HG03196 (cell line): ENCODE results near the gene NUDT4.
"Not testable (repeated sequence)": the region's sequence is repeated elsewhere in the genome, so short reads cannot be mapped to it uniquely, and the experiment has no call there.

Source experiments
- ATAC-seq: cut with Tn5 transposase; IDR thresholded peaks from one replicate; pipeline ENCODE4 v1.9.1; 2021; ENCODE audit not compliant: unreplicated experiment

NUDT4 gene

DNA sequence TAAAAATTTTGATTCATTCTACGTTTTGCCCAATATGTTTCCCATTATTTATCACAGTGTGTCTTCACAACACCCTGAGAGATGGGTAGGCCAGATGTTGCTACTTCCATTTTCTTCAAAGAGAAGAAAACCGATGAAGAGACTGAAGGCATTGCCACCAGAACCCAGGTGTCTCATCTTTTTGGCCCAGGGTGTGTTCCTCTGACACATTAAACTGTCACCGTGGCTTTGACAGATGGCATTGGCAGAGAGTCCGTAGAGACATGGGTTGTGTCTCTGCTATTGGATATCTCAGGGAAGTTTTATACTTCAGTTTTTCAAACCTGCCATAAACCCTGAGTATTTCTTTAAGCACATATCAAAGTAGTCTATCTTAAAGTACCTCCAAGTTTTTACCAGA is 11.3 kb upstream of the NUDT4 start:
- no peak for ATAC-seq

DNA sequence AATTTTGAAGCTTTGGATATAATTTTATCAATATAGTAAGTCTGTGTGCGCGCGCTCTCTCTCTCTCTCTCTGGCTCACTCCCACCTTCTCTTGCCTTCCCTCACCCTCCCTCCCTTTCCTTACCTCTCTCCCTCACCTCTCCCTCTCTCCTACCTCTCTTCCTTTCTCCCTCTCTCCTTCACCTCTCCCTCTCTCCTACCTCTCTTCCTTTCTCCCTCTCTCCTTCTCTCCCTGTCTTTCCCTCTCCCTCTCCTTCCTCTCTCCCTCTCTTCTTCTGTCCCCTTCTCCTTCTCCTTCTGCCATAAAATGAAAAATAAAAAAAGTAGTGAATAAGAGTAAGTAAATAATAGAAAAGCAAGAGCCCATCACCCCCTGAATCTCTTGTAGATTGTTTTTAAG is 9.0 kb upstream of the NUDT4 start:
- ATAC-seq: no peak

DNA sequence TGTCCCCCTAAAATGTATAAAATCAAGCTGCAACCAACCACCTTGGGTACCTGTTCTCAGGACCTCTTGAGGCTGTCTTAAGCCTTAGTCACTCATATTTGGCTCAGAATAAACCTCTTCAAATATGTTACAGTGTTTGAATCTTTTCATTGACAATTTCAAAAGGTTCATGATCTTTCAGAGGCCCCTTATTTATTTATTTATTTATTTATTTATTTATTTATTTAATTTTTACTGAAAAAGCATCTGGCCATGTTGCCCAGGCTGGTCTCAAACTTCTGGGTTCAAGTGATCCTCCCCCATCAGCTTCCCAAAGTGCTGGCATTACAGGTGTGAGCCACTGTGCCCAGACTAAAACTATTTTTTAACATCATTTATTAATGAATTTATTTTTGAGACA is 8.2 kb upstream of the NUDT4 start:
- ATAC-seq: no peak

DNA sequence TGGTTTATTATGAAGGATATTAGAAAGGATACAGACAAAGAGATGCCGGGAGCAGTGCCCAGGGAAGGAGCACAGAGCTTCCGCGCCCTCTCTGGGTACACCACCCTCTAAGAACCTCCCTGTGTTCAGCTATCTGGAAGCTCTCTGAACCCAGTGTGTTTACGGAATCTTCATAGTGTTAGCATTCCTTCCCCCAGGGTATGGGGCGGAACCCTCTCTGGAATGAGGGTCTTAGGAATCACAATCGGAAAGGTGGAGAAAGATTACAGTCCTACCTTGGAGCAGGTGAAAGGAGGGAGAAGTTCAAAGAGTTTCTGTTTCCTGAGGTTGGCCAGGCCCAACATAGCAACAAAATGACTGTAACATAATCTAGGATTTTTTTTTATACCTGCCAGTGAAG is 6.8 kb upstream of the NUDT4 start:
- ATAC-seq: no peak

DNA sequence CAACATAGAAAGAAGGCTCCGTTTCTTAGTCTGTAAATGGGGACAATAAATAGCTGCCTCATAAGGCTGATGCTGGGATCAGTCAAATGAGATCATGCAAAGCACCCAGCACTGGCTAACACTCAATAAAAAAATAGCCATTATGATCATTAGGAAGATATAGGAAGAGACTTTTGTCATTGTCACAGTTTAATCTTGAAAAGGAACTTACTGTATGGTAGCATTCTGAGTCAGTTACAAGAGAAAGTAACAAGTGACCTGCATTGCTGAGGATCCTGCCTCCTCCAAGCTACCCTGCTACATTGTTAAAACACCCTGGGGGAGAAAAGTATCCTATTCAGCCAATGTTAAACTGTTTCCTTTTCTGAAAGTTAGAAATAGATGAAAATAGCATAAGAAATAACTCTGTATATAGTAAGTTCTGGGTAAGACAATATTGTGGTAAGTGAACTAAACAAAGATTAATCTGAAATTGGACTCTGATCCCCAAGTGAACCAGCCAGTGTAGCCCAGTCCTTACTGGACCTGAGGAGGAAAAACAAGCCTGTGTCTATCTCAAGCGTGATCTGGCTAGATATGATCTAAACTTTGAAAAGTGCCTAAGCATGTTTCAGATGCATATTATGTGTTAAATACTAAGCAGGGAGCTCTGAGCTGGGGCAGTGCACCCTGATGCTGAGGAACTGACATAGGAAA is 3.6 kb upstream of the NUDT4 start:
- ATAC-seq: no peak

DNA sequence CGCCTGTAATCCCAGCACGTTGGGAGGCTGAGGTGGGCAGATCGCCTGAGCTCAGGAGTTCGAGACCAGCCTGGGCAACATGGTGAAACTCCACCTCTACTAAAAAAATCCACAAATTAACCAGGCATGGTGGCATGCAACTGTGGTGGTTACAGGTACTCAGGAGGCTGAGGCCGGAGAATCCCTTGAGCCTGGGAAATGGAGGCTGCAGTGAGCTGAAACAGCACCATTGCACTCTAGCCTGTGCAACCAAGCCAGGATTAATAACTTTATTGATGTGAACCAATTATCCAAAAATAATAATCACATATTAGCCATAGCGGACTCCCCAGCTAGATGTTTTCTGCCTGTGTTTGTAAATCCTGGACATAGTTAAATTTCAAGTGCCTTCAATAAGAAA is 1.8 kb upstream of the NUDT4 start:
- ATAC-seq: no peak

DNA sequence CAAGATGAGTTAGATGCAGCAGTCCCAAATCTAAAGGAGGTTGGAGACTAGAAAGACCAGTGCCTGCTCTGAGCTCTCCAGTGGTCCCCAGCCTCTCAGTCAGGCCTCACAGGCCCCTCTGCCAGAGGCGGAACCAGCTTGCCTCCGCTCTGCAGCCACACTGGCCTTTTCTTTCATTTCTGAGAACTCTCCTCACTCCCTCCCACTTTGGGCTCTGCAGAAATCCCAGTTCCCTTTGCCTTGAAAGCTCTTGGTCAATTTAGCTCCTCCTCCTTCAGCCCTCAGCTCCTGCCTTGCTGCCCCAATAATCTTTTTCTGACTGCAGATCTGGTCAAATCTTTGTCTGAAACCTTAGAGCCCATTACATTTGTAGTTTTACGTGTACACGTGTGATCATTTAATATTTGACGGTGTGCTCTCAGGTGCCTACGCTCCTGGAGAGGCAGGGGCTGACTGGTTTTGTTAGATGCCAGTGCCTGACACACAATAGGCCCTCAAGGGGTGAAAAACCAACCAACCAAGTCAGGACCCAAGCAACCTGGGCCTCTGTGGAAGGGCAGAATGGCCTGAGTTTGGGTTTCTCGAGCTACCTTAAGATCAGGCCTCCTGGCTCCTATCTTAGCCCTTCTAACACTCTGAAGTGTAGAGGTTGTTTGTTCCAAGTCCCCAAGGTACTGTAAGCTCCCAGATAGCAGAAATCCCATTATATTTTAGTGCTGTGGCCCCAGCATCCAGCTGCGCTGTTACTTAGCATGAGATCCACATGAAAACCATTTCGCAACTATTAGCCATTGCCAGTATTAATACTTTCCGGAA is 1.1 kb upstream of the NUDT4 start:
- no peak for ATAC-seq

DNA sequence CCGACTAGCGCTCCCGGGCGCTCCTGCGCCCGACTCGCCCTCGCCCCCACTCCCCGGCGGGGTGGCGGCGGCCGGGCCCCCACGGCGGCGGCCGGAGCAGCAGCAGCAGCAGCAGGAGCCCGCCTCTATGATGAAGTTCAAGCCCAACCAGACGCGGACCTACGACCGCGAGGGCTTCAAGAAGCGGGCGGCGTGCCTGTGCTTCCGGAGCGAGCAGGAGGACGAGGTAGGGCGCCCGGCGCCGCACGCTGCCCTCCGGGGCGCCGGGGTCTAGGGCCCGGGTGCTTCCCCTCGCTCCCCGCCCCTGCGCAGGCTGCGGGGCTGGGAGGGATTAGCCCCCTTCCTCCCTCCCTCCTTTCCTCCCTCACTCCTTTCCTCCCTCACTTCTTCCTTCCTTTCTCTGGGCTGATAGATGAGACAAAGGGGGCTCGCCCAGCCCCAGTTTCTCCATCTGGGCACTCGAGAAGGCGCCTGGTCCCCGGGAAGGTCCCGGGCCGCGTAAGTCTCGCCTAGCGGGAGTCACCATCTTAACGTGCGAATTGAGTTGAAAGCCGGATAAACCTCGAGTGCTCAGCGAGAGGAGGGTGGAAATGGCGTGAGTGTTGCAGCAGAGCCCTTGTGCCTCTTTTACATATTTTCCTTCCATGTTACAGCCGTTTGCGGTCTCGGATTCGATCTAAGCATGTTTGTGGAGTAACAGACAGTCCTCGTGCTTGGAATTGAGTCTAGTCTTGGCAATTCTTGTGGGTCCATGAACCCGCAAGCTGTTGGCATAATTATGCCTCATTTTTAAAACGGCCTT is 672 bp downstream of the NUDT4 start:
- ATAC-seq: peak; percentile 26

DNA sequence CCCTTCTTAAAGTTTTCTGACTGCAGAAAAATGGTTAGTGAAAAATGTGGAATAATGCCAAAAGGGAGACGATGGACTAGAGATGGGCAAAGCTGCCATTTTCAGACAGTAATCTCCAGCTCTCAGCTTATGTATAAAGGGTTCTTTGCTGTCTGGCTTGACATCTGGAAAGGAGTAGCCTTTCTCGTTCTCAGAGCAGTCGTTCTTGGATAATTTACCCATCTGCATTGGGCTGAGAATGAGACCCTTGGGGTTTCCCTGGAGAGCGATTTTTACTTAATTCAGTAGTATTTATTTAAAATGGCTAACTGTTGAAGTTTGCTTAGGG is 1.2 kb downstream of the NUDT4 start:
- ATAC-seq: no peak

DNA sequence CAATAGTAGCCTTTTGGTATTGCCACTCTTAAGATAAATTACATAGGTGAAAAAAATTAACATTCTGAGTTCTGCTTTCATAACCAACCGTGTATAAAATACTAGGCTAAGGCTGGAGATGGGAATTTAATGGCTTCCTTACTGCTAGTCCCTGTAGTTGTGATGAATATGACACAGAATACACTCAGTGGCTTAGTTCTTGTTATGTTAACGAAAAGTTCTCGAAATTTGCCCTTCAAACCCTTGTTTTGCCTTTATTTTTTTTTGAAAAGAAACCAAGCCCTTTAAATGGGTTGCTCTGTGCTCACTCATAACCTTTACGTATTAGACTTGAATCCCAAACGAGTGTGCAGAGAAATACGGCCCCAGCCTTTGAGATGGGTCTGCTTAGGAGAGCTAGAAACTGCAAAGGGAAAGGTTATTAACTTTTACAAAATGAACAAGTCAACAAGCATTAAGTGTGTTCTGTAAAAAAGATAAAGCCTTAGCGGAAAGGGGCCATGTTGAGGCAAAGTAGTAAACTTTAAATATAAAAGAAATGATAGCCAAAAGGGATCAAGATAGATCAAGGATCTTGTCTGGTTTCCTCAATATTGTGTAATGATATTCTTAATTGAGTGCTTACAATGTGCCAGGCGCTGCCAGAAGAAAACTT is 1.7 kb downstream of the NUDT4 start:
- ATAC-seq: no peak

DNA sequence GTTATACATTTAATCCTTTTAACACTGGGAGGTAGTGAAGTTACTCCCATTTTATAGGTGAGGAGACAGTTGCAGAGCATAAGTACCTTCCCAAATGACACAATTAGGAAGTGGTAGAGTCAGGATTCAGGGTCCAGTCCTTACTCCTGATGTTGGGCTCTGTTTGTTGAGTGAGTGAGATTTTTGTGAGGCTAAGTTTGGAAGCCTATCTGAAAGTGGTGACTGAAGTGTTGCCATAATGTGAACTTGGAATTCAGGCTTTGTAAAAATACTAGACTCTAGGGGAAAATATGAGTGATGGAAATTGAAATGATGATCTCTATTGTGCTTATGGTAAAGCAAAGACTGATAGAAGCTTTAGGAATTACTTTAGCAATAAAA is 2.2 kb downstream of the NUDT4 start:
- no peak for ATAC-seq

DNA sequence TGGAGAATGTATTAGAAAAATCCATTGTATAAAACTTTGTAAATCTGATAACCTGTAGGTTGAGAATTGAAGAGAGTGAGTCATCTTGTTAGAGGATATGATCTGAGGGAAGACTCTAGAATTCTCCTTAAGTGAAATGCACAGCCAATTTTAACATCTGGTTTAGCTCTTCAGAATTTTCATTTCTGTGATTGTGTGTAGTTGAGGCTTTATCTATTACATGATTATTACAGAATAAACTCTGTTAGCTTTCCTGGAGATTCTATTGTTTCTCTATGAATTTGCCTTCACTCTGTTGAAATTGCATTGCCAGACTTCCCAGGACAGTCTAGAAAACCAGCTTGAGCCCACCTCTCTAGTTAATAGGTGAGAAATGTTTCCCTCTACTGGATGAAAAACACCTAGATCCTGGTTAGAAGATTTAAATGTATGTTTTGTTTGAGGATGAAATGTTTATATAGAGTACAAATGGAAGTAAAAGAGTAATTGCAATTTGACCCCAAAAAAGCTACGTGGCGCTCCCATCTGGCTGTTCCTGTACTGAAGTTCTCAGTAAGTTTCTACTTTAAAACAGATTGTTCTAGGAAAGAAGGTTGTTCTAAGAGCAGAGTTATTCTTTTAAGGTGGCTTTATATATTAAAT is 2.9 kb downstream of the NUDT4 start:
- ATAC-seq: no peak

DNA sequence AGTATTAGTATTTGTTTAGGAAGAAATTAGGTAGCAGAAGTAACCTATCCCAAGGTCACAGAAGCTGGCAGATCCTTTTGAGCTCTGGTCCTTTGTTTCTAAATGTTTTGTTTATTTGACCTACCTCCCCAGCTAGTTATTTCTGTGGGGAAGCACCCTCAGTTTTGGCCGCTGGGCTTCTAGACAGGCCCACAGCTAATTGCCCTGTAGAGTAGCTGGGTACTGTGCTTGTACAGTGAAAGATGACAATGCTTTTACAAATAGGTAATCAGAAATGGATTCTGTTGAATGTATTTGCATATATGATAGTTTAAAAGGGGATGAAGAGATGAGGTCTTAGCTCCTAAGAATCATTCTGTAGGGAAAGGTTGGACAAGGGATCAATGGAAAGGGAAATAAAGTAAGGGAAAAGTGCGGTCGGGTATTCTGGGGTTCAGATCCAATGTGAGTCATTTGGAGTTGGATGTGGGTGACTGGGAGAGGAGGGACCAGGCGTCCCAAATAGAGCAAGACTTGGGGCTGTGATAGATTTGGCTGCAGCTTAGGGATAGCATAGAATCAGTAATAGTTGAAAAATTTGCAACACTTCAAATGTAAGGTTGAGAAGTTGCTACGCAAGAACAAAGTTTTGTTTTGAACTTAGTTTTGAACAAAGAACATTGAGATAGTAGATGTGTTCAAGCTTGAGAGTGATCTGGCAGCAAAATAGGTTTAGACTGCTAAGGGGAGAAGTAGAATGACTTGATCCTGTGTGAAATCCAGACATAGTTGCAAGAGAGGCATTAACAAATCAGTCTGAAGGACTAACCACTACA is 3.6 kb downstream of the NUDT4 start:
- no peak for ATAC-seq

DNA sequence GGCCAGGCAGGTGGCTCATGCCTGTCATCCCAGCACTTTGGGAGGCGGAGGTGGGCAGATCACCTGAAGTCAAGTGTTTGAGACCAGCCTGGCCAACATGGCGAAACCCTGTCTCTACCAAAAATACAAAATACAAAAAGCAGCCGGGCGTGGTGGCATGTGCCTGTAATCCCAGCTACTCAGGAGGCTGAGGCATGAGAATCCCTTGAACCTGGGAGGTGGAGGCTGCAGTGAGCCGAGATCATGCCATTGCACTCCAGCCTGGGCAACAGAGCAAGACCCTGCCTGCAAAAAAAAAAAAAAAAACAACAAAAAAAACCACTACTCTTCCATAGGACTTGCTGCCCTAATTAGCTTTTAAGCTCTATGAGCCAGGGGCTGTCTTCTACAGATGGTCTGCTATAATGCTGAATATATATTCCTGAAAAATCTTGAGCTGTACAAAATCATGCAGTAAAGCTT is 4.3 kb downstream of the NUDT4 start:
- ATAC-seq: not testable (repeated sequence)

DNA sequence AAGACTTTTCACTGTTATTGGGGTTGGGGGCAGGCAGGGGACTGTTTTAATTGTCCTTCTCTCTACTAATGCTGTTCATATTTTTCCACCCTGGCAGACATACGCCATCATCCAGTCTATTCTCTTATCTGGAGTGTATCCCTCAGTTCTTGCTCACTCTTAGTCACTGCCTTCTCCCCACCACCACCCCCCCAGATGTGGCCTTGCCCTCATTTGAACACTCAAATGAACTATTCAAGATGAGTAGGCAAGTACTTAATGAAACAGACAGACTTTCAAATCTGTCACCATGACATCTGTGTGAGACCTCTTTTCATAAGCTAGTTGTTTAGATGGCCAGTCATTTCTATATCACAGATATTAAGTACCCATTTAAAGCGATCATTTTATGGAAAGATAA is 10.1 kb downstream of the NUDT4 start:
- ATAC-seq: no peak

DNA sequence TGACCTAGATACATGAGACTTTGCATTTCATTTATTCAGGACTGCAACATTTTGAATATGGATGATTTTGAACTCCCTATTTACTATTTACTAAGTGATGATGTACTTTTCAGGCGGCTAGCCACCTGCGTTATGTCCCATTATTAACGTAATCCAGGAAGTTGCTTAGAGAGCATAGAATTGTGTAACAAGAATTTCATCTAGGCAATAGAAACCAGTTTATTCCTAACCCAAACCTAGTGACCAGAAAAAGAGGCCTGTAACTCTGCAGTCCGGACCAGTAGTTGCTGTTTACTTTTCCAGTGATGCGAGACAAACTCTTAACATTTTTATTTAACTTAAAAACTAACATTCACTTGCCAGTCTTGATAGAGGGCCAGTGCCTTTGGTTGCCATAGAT is 12.3 kb downstream of the NUDT4 start:
- no peak for ATAC-seq

DNA sequence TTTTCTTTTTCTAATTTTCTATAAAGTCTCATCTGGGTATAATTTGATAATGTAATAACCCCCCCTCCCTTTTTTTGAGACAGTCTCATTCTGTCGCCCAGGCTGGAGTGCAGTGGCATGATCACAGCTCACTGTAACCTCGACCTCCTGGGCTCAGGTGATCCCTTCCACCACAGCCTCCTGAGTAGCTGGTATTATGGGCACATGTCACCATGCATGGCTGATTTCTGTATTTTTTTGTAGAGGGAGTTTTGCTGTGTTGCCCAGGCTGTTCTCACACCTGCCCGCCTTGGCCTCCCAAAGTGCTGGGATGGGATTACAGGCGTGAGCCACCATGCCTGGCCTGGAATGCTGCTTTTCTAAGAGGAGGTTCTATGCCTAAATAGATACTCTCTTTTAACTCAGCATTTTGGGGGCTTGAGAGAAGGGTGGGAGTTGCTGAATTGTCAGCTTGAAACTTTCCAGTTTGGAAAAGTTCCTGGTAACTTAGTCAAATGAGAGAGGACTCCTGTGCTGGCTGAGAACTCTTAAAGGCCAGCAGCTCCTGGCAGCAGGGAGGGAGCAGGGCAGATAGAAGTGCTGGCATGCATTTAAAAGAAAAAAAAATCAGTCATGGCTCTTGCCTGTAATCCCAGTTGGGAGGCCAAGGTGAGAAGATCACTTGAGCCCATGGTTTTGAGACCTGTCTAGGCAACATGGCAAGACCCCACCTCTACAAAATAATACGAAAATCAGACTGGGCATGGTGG is 13.0 kb downstream of the NUDT4 start:
- no peak for ATAC-seq

DNA sequence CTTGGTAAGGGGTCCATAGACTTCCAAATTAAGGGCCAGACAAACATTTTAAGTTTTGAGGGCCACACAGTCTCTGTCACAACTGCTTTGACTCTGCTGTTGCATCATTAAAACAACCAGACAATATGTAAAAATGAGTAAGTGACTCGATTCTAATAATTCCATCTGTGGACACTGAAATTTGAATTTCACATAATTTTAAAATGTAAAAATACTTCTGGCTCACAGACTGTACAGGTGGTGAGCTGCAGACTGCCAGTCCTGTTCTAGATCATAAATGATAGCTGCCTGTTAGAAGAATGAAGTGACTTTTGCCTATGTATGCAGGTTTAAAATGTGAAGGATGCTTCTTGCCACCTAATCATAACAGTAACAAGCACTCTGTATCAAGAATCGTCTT is 15.7 kb downstream of the NUDT4 start:
- ATAC-seq: no peak

DNA sequence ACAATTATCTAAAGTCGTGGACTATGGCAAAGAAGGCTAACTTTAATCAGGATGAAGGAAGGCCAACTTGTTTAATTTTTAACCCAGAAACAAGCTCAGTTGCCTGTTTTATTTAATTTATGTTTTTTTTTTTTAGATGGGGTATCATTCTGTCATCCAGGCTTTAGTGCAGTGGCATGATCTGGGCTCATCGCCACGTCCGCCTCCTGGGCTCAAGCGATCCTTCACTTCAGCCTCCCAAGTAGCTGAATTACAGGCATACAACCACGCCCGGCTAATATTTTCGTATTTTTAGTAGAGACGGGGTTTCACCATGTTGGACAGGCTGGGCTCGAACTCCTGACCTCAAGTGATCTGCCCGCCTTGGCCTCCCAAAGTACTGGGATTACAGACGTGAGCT is 19.7 kb downstream of the NUDT4 start:
- ATAC-seq: no peak
